ENCODE results near the gene GUF1.

Gene GUF1, protein sequence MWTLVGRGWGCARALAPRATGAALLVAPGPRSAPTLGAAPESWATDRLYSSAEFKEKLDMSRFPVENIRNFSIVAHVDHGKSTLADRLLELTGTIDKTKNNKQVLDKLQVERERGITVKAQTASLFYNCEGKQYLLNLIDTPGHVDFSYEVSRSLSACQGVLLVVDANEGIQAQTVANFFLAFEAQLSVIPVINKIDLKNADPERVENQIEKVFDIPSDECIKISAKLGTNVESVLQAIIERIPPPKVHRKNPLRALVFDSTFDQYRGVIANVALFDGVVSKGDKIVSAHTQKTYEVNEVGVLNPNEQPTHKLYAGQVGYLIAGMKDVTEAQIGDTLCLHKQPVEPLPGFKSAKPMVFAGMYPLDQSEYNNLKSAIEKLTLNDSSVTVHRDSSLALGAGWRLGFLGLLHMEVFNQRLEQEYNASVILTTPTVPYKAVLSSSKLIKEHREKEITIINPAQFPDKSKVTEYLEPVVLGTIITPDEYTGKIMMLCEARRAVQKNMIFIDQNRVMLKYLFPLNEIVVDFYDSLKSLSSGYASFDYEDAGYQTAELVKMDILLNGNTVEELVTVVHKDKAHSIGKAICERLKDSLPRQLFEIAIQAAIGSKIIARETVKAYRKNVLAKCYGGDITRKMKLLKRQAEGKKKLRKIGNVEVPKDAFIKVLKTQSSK

DNA sequence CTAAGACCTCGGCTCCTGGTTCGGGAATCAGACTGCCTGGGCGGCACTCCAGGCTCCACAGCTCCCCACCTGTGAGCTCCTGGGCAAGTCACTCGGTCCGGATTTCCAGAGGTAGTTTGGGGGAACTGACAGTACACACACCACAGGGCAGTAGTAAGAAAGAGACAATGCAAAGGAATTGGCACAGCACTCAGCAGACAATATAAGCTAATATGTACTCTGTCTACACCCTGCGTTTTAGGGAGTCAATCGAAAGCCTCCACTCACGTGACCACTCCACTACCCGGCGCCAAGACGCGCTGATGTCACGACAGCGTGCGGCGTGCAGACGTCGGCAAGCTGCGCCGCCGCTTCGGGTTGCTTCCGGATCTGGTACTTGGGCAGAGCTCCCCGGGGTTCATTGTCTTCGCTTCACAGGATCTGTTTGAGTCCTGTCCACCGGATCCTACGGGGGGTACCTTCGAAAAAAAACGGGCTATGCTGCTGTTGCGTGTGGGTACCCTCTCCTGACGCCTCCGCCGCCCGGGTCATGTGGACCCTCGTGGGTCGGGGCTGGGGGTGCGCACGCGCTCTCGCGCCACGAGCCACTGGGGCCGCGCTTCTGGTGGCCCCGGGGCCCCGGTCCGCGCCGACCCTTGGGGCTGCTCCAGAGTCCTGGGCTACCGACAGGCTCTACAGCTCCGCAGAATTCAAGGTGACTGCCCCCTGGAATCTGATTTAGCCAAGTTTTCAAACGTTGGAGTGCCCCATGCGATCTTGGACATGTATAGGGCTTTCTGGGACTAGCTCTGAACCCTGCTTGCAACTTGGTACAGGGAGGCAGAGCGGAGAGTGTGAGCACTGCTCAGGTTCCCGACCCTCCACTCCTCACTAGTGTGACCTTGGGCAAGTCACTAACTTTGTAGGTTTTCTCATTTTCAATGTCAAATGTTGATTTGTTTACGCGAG, at the start of gene GUF1:
Gene GUF1 (plus strand): TSS at position 327 of the 948 bp plus-strand sequence. CDS start 203 bp downstream, at position 530.
- peak; percentile 45 for DNase-seq

DNA sequence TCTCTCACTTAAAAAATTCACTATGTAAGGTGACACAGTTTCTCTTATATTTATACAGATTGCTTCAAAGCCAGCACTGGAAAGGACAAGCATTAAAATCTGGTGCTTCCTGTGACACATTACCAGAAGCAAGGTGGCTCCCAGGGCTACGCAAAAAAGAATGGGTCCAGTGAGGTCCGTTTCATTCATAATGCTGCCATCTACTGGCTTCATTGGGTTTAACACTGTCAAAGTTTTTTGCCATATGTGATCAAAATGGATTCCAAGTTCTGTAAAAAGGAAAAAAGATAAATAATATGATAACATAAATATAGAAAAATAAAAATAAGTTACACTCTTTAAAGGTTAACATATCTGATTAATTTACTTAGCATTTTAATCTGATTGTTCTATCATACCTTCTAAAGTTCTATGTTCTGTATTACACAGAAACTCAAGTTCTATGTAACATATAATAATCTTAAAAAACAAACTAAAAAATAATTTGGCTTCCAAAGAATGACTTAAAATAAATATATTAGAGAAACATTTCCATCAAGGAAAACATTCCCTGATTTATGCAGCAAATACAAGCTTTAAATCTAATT, 48.8 kb upstream of the GUF1 start:
- DNase-seq, result peak; percentile 6

DNA sequence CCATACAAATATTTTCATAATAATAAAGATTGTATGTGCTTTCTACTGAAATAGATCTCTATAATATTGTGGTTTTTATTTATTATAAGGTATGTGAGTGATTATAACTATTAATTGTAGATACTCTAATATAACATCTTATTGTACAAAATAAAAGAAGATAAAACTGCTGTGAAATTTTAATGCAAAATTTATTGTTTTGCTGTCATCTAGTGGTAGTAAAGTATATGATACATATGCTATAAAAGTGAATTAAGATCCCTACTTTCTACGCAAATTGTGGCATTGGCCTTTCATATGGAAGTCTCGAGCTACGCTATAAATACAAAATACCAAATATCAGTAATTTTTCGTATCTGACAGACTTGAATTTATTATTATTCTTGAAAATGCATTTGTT, 46.1 kb upstream of the GUF1 start:
- DNase-seq, result no peak

DNA sequence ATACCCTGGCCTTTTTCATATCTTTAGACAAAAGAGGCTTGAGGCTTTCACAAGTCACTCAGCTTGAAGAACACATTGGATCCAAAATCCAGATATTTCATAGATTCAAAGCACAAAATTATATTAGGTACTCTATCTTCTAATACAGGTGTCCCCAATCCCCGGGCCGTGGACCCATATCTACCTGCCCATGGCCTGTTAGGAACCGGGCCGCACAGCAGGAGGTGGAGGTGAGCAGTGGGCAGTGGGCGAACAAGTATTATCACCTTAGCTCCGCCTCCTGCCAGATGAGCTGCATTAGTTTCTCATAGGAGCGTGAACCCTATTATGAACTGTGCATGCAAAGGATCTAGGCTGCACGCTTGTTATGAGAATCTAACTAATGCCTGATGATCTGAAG, 45.5 kb upstream of the GUF1 start:
- no peak for DNase-seq

DNA sequence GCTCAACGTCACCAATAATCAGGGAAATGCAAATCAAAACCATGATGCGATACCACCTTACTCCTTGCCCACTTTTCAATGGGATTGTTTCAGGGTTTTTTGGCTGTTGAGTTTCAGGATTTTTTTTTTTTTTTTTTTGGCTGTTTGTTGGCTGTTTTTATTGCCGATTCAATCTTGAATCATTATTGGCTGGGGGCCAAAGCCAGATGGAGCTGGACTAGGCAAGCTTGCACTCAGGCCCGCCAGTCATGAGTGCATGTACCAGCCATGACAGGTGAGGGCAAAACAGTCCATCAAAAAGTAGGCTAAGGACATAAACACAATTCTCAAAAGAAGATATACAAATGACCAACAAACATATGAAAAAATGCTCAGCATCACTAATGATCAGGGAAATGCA, 40.1 kb upstream of the GUF1 start:
- no peak for DNase-seq

DNA sequence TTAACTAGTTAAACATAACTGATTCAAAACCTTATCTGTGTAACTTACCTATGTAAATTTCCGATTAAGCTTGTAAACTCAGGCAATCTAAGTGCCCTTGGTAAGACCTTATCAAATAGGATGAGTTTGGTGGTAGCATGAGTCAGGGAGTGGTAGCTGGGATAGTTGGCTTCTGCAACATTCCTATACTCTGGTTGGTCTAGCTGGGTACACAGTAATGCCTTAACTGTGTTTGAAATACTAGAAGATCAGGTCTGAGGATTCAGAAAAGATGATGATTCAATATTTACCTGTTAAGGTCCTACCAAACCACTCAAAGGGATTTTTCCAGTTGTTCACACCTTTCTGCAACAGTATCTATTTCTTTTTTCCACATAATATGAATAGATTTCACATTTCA, 32.1 kb upstream of the GUF1 start:
- DNase-seq, result no peak

DNA sequence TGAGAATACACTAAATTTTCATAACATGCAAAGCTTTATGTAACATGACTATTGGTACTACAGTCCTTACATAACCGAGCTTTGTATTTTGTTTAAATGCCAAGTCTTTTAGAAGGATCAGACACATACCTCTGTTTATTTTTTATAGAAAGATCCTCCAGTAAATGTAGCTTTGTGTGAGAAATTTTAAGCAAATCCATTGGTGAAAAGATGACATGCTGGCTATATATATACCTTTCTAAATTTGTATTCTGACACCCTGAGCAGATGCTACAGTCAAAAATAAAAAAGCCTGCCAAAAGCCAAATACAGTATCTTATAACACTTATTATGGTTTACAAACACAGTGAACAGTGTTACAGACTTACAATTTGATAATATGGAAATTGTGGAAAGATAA, 26.8 kb upstream of the GUF1 start, which contains the start of gene YIPF7:
Gene YIPF7 (minus strand): TSS at position 201 of the 400 bp plus-strand sequence. CDS start 1,525 bp downstream, outside the sequence.
- DNase-seq, result no peak

DNA sequence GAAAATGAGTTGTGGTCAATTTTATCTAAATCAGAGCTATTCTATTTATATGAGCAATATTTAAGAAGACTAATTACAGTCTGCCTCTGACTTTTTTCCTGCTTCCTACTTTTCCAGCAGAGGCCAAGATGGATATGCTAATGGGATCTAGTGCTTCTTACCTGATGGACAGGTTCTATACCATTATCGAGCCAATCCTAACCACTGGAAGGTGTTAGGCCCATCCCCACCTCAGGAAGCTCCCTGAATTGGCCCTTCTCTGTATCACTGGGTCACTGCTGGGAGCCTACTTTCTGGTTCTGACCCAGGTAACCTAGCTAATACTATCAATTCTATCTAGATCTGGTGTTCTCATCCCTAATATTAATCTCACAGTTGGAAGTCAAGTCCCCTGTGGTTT, 26.2 kb upstream of the GUF1 start:
- DNase-seq, result no peak

DNA sequence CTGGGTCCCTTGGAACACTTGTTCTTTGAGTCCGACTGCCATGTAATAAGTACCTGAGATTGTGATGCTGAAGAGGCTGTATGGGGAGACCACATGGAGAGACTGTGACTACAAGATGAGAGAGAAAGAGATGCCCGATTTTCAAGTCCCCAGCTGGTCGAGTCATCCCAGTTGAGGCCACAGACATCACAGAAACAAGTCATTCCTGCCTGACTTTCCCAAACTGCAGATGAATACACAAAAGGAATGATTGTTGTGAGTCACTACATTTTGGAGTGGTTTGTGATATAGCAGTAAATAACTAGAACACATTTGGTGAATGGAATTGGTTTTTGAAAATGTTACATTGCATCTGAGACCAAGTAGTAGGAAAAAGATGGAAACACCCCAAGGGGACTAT, 17.8 kb upstream of the GUF1 start:
- no peak for DNase-seq

DNA sequence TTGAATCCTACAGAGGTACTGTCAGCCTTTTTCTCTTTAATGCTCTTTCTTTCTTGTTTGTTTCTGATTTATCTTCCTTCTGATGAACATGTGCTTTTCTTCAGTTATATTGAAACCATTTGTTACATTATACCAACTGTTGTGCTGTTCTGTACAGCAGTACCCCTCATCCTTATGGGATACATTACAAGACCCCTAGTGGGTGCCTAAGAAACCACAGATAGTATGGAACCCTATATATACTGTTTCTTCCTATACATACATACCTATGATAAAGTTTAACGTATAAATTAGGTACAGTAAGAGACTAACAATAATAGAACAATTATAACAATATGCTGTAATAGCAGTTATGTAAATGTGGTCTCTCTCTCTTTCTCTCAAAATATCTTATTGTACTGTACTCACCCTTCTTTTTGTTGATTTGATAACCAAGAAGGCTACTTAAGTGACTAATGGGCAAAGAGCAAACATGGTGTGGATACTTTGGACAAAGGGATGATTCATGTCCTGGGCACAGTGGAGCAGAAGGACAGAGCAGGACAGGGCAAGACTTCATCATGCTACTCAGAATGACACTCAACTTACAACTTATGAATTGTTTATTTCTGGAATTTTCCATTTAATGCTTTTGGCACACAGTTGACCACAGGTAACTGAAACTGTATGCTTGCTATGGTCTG, 16.1 kb upstream of the GUF1 start:
- no peak for DNase-seq

DNA sequence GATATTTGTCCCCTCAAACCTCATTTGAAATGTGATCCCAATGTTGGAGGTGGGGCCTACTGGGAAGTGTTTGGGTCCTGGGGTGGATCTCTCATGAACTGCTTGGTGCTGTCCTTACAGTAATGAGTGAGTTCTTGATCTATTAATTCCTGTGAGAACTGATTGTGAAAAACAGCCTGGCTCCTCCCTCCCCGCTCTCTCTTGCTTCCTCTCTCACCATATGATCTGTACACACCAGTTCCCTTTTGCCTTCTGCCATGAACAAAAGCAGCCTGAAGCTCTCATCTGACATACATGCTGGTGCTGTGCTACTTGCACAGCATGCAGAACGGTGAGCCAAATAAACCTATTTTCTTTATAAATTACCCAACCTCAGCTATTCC, 15.6 kb upstream of the GUF1 start:
- DNase-seq, result no peak

DNA sequence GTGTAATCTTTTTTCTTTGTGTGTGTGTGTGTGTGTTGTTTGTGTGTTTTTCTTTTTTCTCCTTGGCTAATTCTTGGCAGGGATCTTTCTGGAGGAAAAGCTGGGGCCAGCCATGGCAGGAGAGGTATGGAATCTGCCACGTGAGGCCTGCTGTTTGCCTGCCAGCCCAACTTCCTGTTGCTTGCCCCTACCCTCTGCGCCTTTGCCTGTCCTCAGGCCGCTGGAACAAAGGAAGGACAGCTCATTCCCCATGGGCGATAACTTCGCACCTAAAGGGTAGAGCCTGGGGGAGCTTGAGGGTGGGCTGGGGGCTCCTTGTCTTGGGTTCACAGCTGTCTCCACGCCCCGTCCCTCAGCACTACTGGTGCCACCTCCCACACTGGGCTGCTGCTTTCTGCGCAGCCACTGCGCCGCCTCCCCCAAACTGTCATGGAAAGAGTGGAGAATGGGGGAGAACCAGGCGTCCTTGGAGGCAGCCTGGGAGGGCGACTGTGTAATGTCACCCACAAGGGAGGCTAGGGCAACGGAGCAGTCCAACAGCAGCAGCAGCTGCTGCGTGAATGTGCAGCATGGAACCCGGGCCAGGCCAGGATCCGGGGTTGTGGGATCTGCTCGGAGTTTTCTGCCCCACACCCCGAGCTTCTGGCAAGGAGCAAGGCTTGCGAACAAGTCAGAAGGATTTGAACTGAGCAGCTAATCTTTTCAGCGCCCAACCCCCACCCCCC, 14.5 kb upstream of the GUF1 start:
- no peak for DNase-seq

DNA sequence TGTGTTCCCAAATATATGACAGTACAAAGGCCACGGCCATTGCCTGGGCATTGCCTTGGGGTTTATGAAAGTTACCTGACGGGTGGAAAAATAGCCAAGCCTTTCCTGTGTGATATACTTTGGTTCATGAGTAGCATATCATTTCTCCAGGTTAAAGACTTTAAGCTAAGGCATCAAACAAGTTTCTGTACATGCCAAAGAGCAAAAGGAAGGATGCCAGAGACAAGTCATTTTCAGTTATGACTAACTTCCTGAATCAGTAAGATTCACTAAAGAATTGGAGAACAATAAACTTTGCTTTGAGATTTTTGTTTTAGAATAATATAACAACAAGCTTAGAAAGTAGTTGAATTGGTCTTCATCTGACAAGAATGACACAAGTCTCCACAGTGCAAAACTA, 9.7 kb upstream of the GUF1 start:
- no peak for DNase-seq

DNA sequence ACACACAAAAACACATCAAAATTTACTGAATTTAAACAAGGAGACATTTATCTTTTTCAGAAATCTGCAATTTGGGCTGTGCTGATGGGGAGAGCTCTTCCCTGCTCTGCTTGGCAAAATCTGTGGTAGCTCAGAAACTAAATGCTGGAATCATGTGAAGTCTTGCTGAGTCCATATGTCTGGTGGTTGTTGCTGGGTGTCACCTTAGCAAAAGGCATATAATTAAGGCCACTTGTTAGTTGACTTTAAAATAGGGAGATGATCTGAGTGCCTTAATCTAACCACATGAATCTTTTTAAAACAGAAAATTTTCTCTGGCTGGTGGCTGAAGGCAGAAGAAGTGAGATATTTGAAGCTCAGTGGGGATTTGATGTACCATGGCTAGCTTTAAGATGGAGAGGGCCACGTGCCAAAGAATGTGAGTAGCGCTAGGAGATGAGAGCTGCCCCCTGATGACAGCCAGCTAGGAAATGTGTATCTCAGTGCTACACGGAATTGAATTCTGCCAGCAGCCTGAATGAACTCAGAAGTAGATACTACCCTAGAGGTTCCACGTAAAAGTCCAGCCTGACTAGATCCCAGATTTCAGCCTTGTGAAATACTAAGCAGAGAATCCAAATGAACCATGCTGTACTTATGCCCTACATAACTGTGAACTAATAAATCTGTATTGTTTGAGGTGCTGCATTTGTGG, 7.6 kb upstream of the GUF1 start:
- DNase-seq, result no peak

DNA sequence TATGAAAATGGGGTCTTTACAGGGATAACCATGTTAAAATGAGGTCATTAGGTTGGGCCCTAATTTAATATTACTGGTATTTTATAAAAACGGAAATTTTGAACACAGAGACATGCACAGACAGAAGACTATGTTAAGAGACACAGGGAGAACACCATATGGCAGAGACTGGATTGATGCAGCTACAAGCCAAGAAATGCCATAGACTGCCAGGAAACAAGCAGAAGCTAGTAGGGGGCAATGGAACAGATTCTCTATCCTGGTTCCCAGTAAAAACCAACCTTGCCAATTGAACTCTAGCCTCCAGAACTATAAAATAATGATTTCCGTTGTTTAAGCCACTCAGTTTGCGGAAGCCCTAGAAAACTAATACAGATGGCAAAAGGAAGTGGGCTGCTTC, 6.6 kb upstream of the GUF1 start:
- DNase-seq, result no peak

DNA sequence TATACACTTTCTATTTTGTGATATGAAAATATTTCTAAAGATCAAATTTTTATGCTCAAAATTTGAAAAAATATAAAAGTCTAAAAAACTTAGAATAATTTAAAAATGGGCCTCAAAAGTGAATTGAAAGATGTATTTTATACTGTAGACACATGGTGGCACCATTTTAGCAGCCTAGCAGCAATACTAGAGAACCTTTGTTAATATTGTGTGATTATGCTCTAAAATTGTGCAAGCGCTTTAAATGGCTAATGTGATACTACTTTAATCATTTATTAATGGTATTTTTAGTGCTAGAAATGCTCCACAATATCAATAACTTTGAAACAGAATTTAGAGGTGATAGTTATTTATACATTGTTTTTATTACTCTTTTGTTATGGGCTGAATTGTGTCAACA, 3.7 kb upstream of the GUF1 start:
- no peak for DNase-seq

DNA sequence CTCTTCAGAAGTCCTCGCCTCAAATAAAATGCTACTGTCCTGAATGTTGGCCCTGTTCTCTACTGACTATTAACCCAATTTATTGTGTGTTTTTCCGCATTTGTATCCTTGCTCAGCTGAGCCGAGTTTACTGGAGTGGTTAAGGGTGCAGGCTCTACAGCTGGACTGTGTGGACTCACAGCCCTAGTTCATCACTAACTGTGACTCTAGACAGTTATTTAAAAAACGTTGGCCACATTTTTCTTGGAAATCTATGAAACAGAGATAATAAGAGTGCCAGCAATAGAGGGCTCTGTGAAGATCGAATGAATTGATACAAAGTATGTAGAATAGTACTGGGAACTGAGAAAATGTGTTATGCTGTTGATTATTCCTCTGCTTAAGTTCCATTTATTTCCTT, 2.9 kb upstream of the GUF1 start:
- no peak for DNase-seq

DNA sequence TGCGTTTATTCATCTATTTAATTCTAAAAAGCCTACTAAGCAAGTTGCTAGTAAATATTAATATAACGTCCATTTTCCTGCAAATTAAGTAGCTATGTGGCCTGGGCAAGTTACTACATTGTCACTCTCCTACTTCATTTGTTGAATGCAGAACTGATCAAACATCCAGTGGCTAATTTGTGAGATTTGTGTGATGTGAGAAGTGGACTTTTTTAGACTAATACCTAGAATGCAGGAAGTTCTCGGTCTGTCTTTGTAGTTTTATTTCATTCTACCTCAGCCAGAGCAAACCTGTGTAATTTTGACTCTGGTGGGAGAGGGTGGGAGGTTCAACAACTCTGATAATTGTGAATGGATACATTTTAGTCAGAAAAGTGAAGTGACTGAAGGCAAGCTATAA, 840 bp downstream of the GUF1 start:
- no peak for DNase-seq

DNA sequence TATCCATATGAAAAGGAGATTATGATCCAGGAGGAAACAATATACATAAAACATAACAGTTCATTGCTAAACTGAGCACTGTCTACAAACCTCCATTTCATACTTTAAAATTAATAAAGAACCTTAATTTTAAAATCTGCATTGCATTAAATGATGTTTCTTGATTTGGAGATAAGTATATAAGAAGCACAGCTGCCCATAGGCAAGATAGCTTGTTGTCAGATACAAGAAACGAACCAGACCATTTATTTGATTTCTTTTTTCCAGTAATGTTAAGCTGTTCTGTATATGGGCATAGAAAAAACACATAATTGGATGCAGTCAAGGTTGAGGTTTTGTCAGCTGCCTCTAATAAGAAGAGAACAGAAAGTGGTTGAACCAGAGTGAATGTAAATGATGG, 6.4 kb downstream of the GUF1 start:
- DNase-seq, result no peak

DNA sequence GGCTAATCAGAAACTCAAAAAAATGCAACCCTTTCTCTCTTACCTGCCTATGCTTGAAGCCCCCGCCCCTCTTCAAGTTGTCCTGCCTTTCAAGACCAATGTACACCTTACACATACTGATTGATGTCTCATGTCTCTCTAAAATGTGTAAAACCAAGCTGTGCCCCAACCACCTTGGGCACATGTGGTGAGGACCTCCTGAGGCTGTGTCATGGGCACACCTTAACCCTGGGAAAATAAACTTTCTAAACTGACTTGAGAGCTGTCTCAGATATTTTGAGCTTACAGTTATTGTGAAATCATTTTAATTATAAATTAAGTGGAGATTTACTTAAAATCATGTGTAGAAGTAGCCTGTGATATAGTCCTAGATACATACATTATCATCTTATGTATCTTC, 22.2 kb downstream of the GUF1 start:
- DNase-seq, result no peak

DNA sequence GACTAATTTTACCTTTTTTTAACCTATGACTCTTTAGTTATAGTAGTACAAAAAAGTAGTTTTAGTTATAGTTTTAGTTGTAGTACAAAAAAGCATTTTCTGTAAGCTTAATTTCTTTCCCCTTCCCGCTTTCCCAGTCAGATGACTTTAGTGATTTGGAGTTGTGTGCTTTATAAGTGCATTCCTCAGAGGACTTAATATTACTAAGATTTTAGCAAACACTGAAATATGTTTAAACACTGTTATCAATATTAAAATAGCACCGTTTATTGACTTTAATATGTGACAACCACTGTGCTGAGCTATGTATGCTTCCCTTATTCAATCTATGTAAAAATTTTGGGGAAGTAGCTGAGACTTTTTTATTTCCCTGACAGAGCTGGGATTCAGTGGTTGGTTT, 22.8 kb downstream of the GUF1 start:
- DNase-seq, result no peak
